IMR-90 (cell line): ENCODE results near the gene FRMD3. TPM values are rescaled to one million over a fixed set of nuclear protein-coding genes. Genes with fewer than 3 reads are reported as not detected.

Experiments used
- ATAC-seq: fragments of 200-7000 bp; cut with Tn5 transposase; 2 replicates; pipeline ENCODE4 v1.9.1; 2020; ENCODE audit warnings: low read depth, mild to moderate bottlenecking, moderate library complexity
- BruUV-seq: library from RNA; stranded (reverse); fragments of 400-500 nt; replicated peaks from 2 replicates; lab custom pipeline; 2021; lab: Mats Ljungman, UMichigan
- CTCF ChIA-PET: fragments of 300-600 bp; formaldehyde crosslinking; extraction: SDS; loops from one replicate; lab custom pipeline; 2021; ENCODE audit warnings: antibody characterized with exemption; lab: Yijun Ruan, JAX
- POLR2A ChIA-PET: fragments of 300-600 bp; sonication (Branson Sonifier 250); formaldehyde crosslinking; loops from one replicate; lab custom pipeline; 2022; ENCODE audit warnings: antibody characterized with exemption; ENCODE audit not compliant: unreplicated experiment; lab: Charles Lee
- DNase-seq: peaks from one replicate; pipeline ENCODE4 v3.0.0; 2013
- H2AFZ ChIP-seq: replicated peaks from 2 replicates; pipeline ENCODE3; 2013; ENCODE audit warnings: low read length, mild to moderate bottlenecking; ENCODE audit not compliant: poor library complexity
- H2AK5ac ChIP-seq: 2 replicates; pipeline ENCODE4 v1.6.1; 2013; ENCODE audit warnings: low read depth, low read length, inconsistent platforms
- H2AK9ac ChIP-seq: replicated peaks from 2 replicates; pipeline ENCODE3; 2013; ENCODE audit warnings: mild to moderate bottlenecking, low read depth, low read length, moderate library complexity; ENCODE audit not compliant: poor library complexity
- H2BK120ac ChIP-seq: 2 replicates; pipeline ENCODE4 v1.6.1; 2013; ENCODE audit warnings: low read depth, low read length, inconsistent platforms
- H2BK15ac ChIP-seq: 3 replicates; pipeline ENCODE4 v1.6.1; 2013; ENCODE audit warnings: low read depth, low read length, inconsistent platforms
- H2BK20ac ChIP-seq: 2 replicates; pipeline ENCODE4 v1.6.1; 2013; ENCODE audit warnings: low read depth, mild to moderate bottlenecking, inconsistent platforms, low read length, moderate library complexity
- H2BK5ac ChIP-seq: 2 replicates; pipeline ENCODE4 v1.6.1; 2013; ENCODE audit warnings: mild to moderate bottlenecking, low read depth, low read length, inconsistent platforms; ENCODE audit not compliant: poor library complexity, severe bottlenecking
- H3K14ac ChIP-seq: replicated peaks from 2 replicates; pipeline ENCODE4 v1.6.1; 2013; ENCODE audit warnings: low read depth, low read length, inconsistent platforms
- H3K18ac ChIP-seq: 2 replicates; pipeline ENCODE4 v1.6.1; 2013; ENCODE audit warnings: low read depth, low read length, control low read depth
- H3K23ac ChIP-seq: 2 replicates; pipeline ENCODE4 v1.6.1; 2013; ENCODE audit warnings: low read depth, low read length, inconsistent platforms
- H3K27ac ChIP-seq: 2 replicates; pipeline ENCODE4 v1.5.1; 2013; ENCODE audit warnings: mild to moderate bottlenecking, control low read depth, low read length; ENCODE audit not compliant: insufficient read depth
- H3K27me3 ChIP-seq: 2 replicates; pipeline ENCODE4 v1.6.1; 2013; ENCODE audit warnings: low read length; ENCODE audit not compliant: control insufficient read depth, insufficient read depth
- H3K36me3 ChIP-seq: 2 replicates; pipeline ENCODE4 v1.6.1; 2013; ENCODE audit warnings: low read length, mixed read lengths; ENCODE audit not compliant: control insufficient read depth, insufficient read depth
- H3K4ac ChIP-seq: 2 replicates; pipeline ENCODE4 v1.6.1; 2013; ENCODE audit warnings: low read depth, low read length, inconsistent platforms
- H3K4me1 ChIP-seq: 2 replicates; pipeline ENCODE4 v1.6.1; 2013; ENCODE audit warnings: low read length, mixed read lengths; ENCODE audit not compliant: control insufficient read depth, insufficient read depth
- H3K4me2 ChIP-seq: 2 replicates; pipeline ENCODE4 v1.6.1; 2013; ENCODE audit warnings: low read depth, mild to moderate bottlenecking, control low read depth, low read length, moderate library complexity
- H3K4me3 ChIP-seq: 2 replicates; pipeline ENCODE4 v1.5.1; 2013; ENCODE audit warnings: low read depth, mild to moderate bottlenecking, control low read depth, low read length, moderate library complexity; ENCODE audit not compliant: insufficient read depth
- H3K56ac ChIP-seq: 2 replicates; pipeline ENCODE4 v1.6.1; 2013; ENCODE audit warnings: low read length, inconsistent platforms; ENCODE audit not compliant: insufficient read depth; ENCODE audit errors: extremely low read depth
- H3K79me1 ChIP-seq, 2 experiments: 2 replicates each; pipeline ENCODE4 v1.6.1; 2013; ENCODE audit warnings: low read length in 2 of 2, inconsistent platforms in 1 of 2, low read depth in 1 of 2
- H3K9ac ChIP-seq: 2 replicates; pipeline ENCODE4 v1.6.1; 2013; ENCODE audit warnings: low read depth, low read length, control low read depth
- H3K9me1 ChIP-seq: 2 replicates; pipeline ENCODE4 v1.6.1; 2013; ENCODE audit warnings: low read length, inconsistent platforms; ENCODE audit not compliant: insufficient read depth
- H3K9me3 ChIP-seq: 2 replicates; pipeline ENCODE4 v1.6.1; 2013; ENCODE audit warnings: low read length; ENCODE audit not compliant: control insufficient read depth, insufficient read depth
- H4K20me1 ChIP-seq: 2 replicates; pipeline ENCODE4 v1.6.1; 2013; ENCODE audit warnings: low read length, inconsistent platforms; ENCODE audit not compliant: insufficient read depth
- H4K5ac ChIP-seq: 2 replicates; pipeline ENCODE4 v1.6.1; 2013; ENCODE audit warnings: mild to moderate bottlenecking, low read depth, low read length, control low read depth
- H4K8ac ChIP-seq, 2 experiments: 2 replicates each; pipeline ENCODE4 v1.6.1; 2013; ENCODE audit warnings: low read depth in 2 of 2, low read length in 2 of 2, control low read depth in 1 of 2, inconsistent platforms in 1 of 2
- H4K91ac ChIP-seq: 2 replicates; pipeline ENCODE4 v1.6.1; 2013; ENCODE audit warnings: low read depth, low read length, inconsistent platforms; ENCODE audit not compliant: insufficient read depth
- FOS ChIP-seq: fragments of 150-350 bp; IDR thresholded peaks from 2 replicates; pipeline ENCODE4 v1.6.1; 2016; ENCODE audit warnings: low read depth, low read length
- POLR2A ChIP-seq: IDR thresholded peaks from 2 replicates; pipeline ENCODE4 v1.6.1; 2012; ENCODE audit warnings: mild to moderate bottlenecking, low read depth, low read length
- SMC3 ChIP-seq: fragments of 150-350 bp; IDR thresholded peaks from 2 replicates; pipeline ENCODE4 v1.6.1; 2016; ENCODE audit warnings: low read depth, mild to moderate bottlenecking, antibody characterized with exemption, low read length, moderate library complexity
- WGBS, 2 experiments: methylation state at CpG; one replicate each; pipeline versions ENCODE4 v1.1.5 to v1.1.7; 2013; ENCODE audit warnings: missing lambda C conversion rate in 2 of 2; ENCODE audit not compliant: insufficient read length in 1 of 2; ENCODE audit errors: extremely low coverage in 2 of 2; 5-methylcytosine and 5-hydroxymethylcytosine counted together
- dilution Hi-C: fragments of 300-500 bp; cut with HindIII; formaldehyde crosslinking; loops from one replicate; pipeline ENCODE4 v1.14.3; 2018; ENCODE audit warnings: low sequenced_read_pairs; ENCODE audit not compliant: unreplicated experiment
- in situ Hi-C: fragments of 300-500 bp; cut with MboI; formaldehyde crosslinking; loops from 3 replicates; pipeline ENCODE4 v1.14.3; 2019; ENCODE audit warnings: low sequenced_read_pairs, inconsistent platforms, mixed read lengths
- intact Hi-C: fragments of 100-400 bp; cut with micrococcal nuclease; formaldehyde crosslinking; loops from 2 replicates; pipeline ENCODE4 v1.10.0; 2022
- polyA plus RNA-seq, 3 experiments: library from polyadenylated mRNA; depleted of rRNA; stranded (reverse); fragments of >200 nt; gene quantifications; 2 replicates each; pipeline ENCODE4 v1.2.3, GENCODE V29; 2012; ENCODE audit warnings: low replicate concordance in 1 of 3
- total RNA-seq: library from RNA; depleted of rRNA; stranded (reverse); fragments of >200 nt; gene quantifications from 2 replicates; pipeline ENCODE4 v1.2.3, GENCODE V29; 2012

Gene FRMD3
- total and polyA plus RNA-seq, 2 of the 4 experiments (the other 2 are of a cell fraction): 0.02 to 0.18 TPM

GRCh38 chr9:83264315-83264714 is 273.9 kb downstream of the FRMD3 start:
- Histone ChIP-seq H2AK9ac (no peak overlapping the region), H3K9me3 (no peaks in the 10 kb centered on the region), H4K20me1 (no peaks in the 10 kb centered on the region), H2BK5ac (no peak overlapping the region), H3K27me3 (no peaks in the 10 kb centered on the region), H2BK20ac (no peak overlapping the region), H3K23ac (no peak overlapping the region), H3K4me3 (no peak overlapping the region), H3K79me1 (no peaks in the 10 kb centered on the region), H4K91ac (no peak overlapping the region), H3K4me2 (no peak overlapping the region), H3K56ac (no peak overlapping the region), H3K27ac (no peak overlapping the region), H3K9me1 (no peaks in the 10 kb centered on the region), H3K4me1 (no peaks in the 10 kb centered on the region), H3K4ac (no peak overlapping the region), H2BK15ac (no peak overlapping the region), H3K18ac (no peak overlapping the region), H4K5ac (no peak overlapping the region), H2AFZ (no peak overlapping the region), H2BK120ac (no peak overlapping the region), H3K36me3 (no peaks in the 10 kb centered on the region), H4K8ac (no peak overlapping the region), H3K14ac (no peak overlapping the region), H3K9ac (no peak overlapping the region), H2AK5ac (no peak overlapping the region)
- ATAC-seq (no peak), DNase-seq (no peak)
- ChIA-PET CTCF (no interaction called here), POLR2A (no interaction called here)
- TF ChIP-seq SMC3 (no peak), FOS (no peak), POLR2A (no peak)
- no CpG with 5 or more reads among the region's 2 CpGs for WGBS, 2 experiments
- intact Hi-C loops: no loop called here
- in situ Hi-C loops: no loop called here
- BruUV-seq: no TSS peak
- dilution Hi-C loops: no loop called here
